HCT116 (cell line): Measurements from ENCODE around the gene POLE.

Experiments
- ATF3 ChIP-seq: IDR thresholded peaks from 2 replicates; pipeline ENCODE4 v1.6.1; 2012
- CEBPB ChIP-seq: IDR thresholded peaks from 2 replicates; pipeline ENCODE4 v1.6.1; 2012; ENCODE audit warnings: low read depth
- CTCF ChIP-seq, 3 experiments: fragments of 200-600 bp in 1 of 3; sonication (generic) in 1 of 3; IDR thresholded peaks in 2 of 3; conservative IDR thresholded peaks in 1 of 3; 2 replicates each; pipeline ENCODE4 v1.5.1; 2012 to 2017; ENCODE audit warnings: low read depth in 2 of 3, low read length in 2 of 3, antibody characterized with exemption in 1 of 3, borderline replicate concordance in 1 of 3, control low read depth in 1 of 3, mild to moderate bottlenecking in 1 of 3, mixed read lengths in 1 of 3, mixed run types in 1 of 3, moderate library complexity in 1 of 3; ENCODE audit not compliant: insufficient read depth in 1 of 3
- EGR1 ChIP-seq: IDR thresholded peaks from 2 replicates; pipeline ENCODE4 v1.6.1; 2012; ENCODE audit warnings: low read depth
- MAX ChIP-seq: IDR thresholded peaks from 2 replicates; pipeline ENCODE4 v1.6.1; 2012
- POLR2A ChIP-seq: IDR thresholded peaks from 2 replicates; pipeline ENCODE4 v1.7.0; 2011; ENCODE audit warnings: borderline replicate concordance; ENCODE audit not compliant: insufficient read depth, insufficient read length; ENCODE audit errors: extremely low read depth

GRCh38 chr12:132608231-132609171 lies 78.6 kb downstream of the POLE start:
- no peak for TF ChIP-seq CEBPB
- TF ChIP-seq POLR2A = no peak
- TF ChIP-seq MAX = no peak
- TF ChIP-seq CTCF (IDR thresholded peaks at IDR 0.05 in 2 of 3, conservative IDR thresholded peaks at IDR 0.05 in 1 of 3; ENCODE audit: borderline replicate concordance in 1 of 3, insufficient read depth in 1 of 3, low read depth in 2 of 3, low read length in 2 of 3) = no peak
- TF ChIP-seq ATF3 = no peak
- TF ChIP-seq EGR1 = no peak
